Lung (tissue), 12 donors: ENCODE measurements around the gene EQTN. TPM values are rescaled to one million over a fixed set of nuclear protein-coding genes. Genes with fewer than 3 reads are reported as not detected.
"Not testable (repeated sequence)": the region's sequence is repeated elsewhere in the genome, so short reads cannot be mapped to it uniquely, and the experiment has no call there.

Experiments
- ATAC-seq: fragments of 200-7000 bp; cut with Tn5 transposase; one replicate; pipeline ENCODE4 v1.9.1; 2020; ENCODE audit warnings: moderate number of reproducible peaks; ENCODE audit not compliant: insufficient read depth, low FRiP score
- DNase-seq, 3 donors: peaks; one replicate each; pipeline ENCODE4 v3.0.0-alpha.2; 2013 to 2017
- H3K27ac ChIP-seq, 2 donors: one replicate each; pipeline ENCODE4 v1.5.1; 2013; ENCODE audit warnings: mild to moderate bottlenecking in 2 of 2, moderate library complexity in 2 of 2, control low read depth in 1 of 2, inconsistent platforms in 1 of 2, low read depth in 1 of 2, low read length in 1 of 2
- H3K27me3 ChIP-seq, 3 donors: one replicate each; pipeline ENCODE4 v1.5.1; 2013; ENCODE audit warnings: low read length in 2 of 3; ENCODE audit not compliant: control insufficient read depth in 3 of 3, insufficient read depth in 3 of 3
- H3K36me3 ChIP-seq, 4 donors: one replicate each; pipeline ENCODE4 v1.5.1; 2013; ENCODE audit warnings: low read length in 4 of 4, mild to moderate bottlenecking in 1 of 4, moderate library complexity in 1 of 4; ENCODE audit not compliant: control insufficient read depth in 4 of 4, insufficient read depth in 4 of 4
- H3K4me1 ChIP-seq, 5 donors: one replicate each; pipeline ENCODE4 v1.5.1; 2013; ENCODE audit warnings: low read length in 5 of 5, mild to moderate bottlenecking in 2 of 5, moderate library complexity in 1 of 5; ENCODE audit not compliant: control insufficient read depth in 5 of 5, insufficient read depth in 5 of 5
- H3K4me3 ChIP-seq: one replicate; pipeline ENCODE4 v1.5.1; 2013; ENCODE audit warnings: mild to moderate bottlenecking, control low read depth, moderate library complexity
- H3K9ac ChIP-seq, 2 donors: one replicate each; pipeline ENCODE4 v1.5.1; 2013; ENCODE audit warnings: low read length in 2 of 2, control low read depth in 1 of 2; ENCODE audit not compliant: insufficient read depth in 1 of 2
- H3K9me3 ChIP-seq, 4 donors: one replicate each; pipeline ENCODE4 v1.5.1; 2013; ENCODE audit warnings: low read length in 3 of 4, mild to moderate bottlenecking in 1 of 4, moderate library complexity in 1 of 4; ENCODE audit not compliant: control insufficient read depth in 4 of 4, insufficient read depth in 3 of 4
- CTCF ChIP-seq: IDR thresholded peaks from 2 replicates; pipeline ENCODE4 v1.5.1; 2012; ENCODE audit warnings: mild to moderate bottlenecking; ENCODE audit errors: control extremely low read depth, extremely low read depth
- WGBS, 2 donors: extraction: QIAGEN DNeasy Blood & Tissue Kit; methylation state at CpG; one replicate each; pipeline ENCODE4 v1.1.7; 2013; 5-methylcytosine and 5-hydroxymethylcytosine counted together
- polyA plus RNA-seq, 2 donors: library from polyadenylated mRNA; stranded (reverse); fragments of 200-250 nt; gene quantifications; one replicate each; pipeline ENCODE4 v1.2.1, GENCODE V29; 2013
- total RNA-seq, 2 donors: library from RNA; depleted of rRNA in 1 of 2; stranded (reverse); fragments of >200 nt in 1 of 2; gene quantifications; one replicate each; pipeline ENCODE4 v1.2.1, GENCODE V29; 2014 to 2021
- donor health status: control.
- donor health status: control.
- donor health status: Bipolar disorder and iron deficiency.
- donor health status: healthy.
- donor health status: DM: yes; HTN: yes; CAD: no.

EQTN gene
- total and polyA plus RNA-seq, 4 donors, result 0.26 to 1.5 TPM; not detected in 2

- Histone ChIP-seq H3K9me3 (no peaks in the 10 kb centered on the region), H3K4me3 (no peak overlapping the region), H3K27ac (no peak overlapping the region), H3K27me3 (no peaks in the 10 kb centered on the region), H3K9ac (no peak overlapping the region), H3K4me1 (peaks cover 0 to 4% (median 0%) of the 10 kb centered on the region in 5 donors), H3K36me3 (no peaks in the 10 kb centered on the region)
- DNase-seq, result peak in 1 of 3 donors; percentile 16
- TF ChIP-seq CTCF, result no peak
- 76 to 89% methylated on average over 7 of the region's 7 CpGs for WGBS, 2 donors
- ATAC-seq, result no peak
Measured at GRCh38 chr9:27258662-27259061, 38.3 kb downstream of the EQTN start.

- TF ChIP-seq CTCF, result no peak
- no peaks in the 10 kb centered on the region for H3K9me3 ChIP-seq
- H3K4me1 ChIP-seq, result no peaks in the 10 kb centered on the region
- no peak for DNase-seq
- no peak for ATAC-seq
- H3K27ac ChIP-seq, result no peak overlapping the region
- H3K9ac ChIP-seq, result no peak overlapping the region
- no peaks in the 10 kb centered on the region for H3K27me3 ChIP-seq
- no peaks in the 10 kb centered on the region for H3K36me3 ChIP-seq
- H3K4me3 ChIP-seq, result no peak overlapping the region
Measured at GRCh38 chr9:27248702-27249101, 48.2 kb downstream of the EQTN start.

- no peaks in the 10 kb centered on the region for H3K4me1 ChIP-seq
Measured at GRCh38 chr9:27247756-27248155, 49.2 kb downstream of the EQTN start.

GRCh38 chr9:27239648-27240047 is 57.3 kb downstream of the EQTN start:
- not testable (repeated sequence) for H3K9ac ChIP-seq, H3K27ac ChIP-seq, DNase-seq, H3K4me1 ChIP-seq, H3K27me3 ChIP-seq, ATAC-seq, H3K4me3 ChIP-seq, H3K36me3 ChIP-seq
- WGBS, 2 donors, result 80 to 86% methylated on average over 12 of the region's 12 CpGs
- H3K9me3 ChIP-seq, result peaks cover 0 to 14% (median 2%) of the 10 kb centered on the region in 4 donors

More at GRCh38 chr9:27247756-27248155, 49.2 kb downstream of the EQTN start:
- Histone ChIP-seq H3K9me3 (no peaks in the 10 kb centered on the region), H3K4me3 (no peak overlapping the region), H3K9ac (no peak overlapping the region), H3K36me3 (no peaks in the 10 kb centered on the region), H3K27me3 (no peaks in the 10 kb centered on the region), H3K27ac (no peak overlapping the region)
- DNase-seq (peak in 2 of 3 donors; percentile 29 to 40), ATAC-seq (peak; percentile 93)
- WGBS, 2 donors, result 21 to 36% methylated on average over 2 of the region's 2 CpGs
- TF ChIP-seq CTCF, result peak; percentile 10

Other genes starting within 250 kb of the EQTN start
- 10 to 100 TPM; 29.3 to 76.1 TPM for gene TEK, start 187.9 kb downstream of the EQTN start, total RNA-seq
- 10 to 100 TPM in 1 of 2 donors, 1 to 10 TPM in 1; 5.9 to 20.4 TPM for gene TEK, start 187.9 kb downstream of the EQTN start, polyA plus RNA-seq
- gene IFNK, start 227.1 kb upstream of the EQTN start, total RNA-seq, result not detected
- gene IFNK, start 227.1 kb upstream of the EQTN start, polyA plus RNA-seq, result not detected
- gene MOB3B, start 232.7 kb upstream of the EQTN start, total RNA-seq, result 10 to 100 TPM in 1 of 2 donors, 1 to 10 TPM in 1; 8.7 to 12.9 TPM
- 1 to 10 TPM; 1.6 to 4.2 TPM for gene MOB3B, start 232.7 kb upstream of the EQTN start, polyA plus RNA-seq